HG03103 (cell line): ENCODE data around the gene CD46.
"Not testable (repeated sequence)": the region's sequence is repeated elsewhere in the genome, so short reads cannot be mapped to it uniquely, and the experiment has no call there.

Experiments used
- ATAC-seq: cut with Tn5 transposase; IDR thresholded peaks from one replicate; pipeline ENCODE4 v1.9.1; 2021; ENCODE audit warnings: low read depth; ENCODE audit not compliant: unreplicated experiment

CD46 gene

DNA sequence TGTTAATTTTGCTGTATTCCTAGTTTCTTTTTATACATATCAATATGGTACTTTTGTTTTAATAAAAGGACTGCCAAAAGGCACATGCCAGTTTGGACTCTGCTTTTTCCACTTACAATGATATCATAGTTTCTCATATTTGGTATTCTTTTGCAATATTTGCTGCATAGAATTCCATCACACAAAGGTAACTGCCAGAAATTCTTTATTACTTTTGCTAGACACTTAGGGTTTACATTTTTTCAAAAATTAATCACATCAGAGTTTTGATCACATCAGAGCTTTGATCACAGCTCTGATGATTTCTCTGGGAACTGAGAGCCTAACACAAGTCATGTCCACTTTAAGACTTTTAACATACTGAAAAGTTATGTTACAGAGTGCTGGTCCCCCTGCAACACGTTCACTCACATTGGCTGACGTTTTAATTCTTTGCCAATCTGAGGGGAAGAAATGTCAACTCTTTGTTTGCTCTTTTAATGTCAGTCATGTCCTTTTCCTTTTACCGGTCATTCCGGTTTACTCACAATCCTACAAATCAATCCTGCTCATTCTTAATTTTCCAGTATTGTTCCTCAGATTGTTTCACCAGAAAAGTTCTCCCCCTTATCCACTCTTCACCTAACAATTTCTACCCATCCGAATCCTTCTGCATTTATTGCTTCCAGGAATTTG is 1.1 kb upstream of the CD46 start:
- no peak for ATAC-seq

DNA sequence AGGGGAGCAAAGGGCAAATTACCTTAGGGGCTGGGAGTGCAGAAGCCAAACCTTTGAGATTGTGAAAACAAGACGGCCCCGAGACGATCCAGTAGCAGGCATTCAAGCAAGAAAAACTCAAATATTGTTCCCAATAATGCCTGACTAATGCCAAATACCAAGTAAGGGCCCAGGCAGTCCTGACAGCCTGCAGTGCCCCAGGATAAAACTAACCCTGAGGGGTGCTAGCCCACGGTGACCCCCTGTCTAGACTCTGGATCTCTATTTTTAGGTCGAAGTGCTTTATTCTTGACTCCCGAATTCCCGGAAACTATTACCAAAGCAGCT is 428 bp upstream of the CD46 start:
- not testable (repeated sequence) for ATAC-seq

DNA sequence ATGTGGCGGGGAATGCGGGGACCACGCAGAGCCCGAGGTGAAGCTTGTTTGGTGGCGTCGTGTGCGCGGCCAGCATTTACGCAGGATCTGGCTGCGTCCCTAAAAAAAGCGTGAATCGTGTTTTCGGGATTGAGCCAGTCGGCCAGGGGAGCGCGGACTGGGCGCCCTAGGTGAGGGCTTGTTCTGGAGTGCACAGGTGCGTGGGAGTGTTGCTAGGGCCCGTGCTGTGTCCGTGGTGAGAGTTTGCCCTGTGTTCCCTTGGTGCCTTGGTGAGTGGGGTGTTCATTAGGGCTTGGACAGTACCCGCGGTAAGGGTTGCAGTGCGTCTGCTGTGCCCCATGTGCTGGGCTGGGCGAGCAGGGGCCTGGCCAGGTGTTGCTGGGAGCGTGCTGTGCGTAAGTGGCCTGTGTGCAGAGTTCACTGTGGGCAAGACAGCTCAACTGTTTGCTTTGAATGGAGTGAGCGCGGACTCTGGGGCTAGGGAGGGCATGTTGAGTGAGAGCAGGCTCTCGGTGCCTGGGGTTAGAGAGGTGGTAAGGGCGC is 673 bp downstream of the CD46 start:
- peak; percentile 20 for ATAC-seq

DNA sequence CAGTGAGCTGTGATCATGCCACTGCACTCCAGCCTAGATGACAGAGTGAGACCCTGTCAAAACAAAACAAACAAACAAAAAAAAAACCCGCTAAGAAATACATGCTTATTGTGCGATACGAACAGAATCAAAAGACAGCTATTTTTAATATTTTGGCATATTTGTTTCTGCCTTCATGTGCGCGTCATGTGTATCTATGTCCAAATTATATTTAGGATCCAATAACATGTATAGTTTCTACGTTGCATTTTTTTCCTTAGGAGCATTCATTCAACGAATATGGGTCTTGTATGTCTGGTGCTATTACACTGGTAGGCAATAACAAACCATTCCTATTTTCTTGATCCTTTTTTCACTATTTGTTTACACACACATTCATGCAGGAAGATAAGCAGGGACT is 1.8 kb downstream of the CD46 start:
- no peak for ATAC-seq

GRCh38 chr1:207754011-207754410 is 2.2 kb downstream of the CD46 start:
- no peak for ATAC-seq

DNA sequence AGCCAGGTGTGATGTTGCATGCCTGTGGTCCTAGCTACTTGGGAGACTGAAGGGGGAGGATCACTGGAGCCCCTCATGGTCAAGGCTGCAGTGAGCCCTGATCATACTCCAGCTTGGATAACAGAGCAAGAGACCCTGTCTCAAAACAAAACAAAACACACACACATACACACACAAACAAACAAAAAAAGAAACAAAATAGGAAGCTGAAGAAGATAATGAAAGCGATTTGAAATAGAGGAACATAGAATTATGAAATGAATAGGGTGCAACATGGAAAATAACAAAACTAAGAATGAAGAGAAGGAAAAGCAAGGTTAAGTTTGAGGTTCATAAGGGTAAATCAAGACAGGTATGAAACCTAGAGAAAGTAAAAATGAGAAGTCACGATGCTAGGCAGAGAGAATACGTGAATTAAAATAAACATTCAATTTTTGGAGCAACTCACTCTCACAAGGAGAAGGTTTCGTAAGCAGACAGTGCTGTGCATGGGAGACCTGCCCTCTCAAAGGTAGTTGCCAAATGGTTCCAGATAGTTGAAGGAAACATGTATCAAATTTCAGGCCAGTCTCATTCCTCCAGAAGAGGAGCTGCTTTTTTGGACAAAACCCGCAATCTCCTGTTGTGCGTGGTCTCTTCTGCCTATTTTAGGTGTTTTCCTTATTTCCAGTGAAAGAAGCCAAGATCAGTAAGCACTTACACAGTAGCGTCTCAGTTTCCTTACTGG is 3.3 kb downstream of the CD46 start:
- ATAC-seq, result no peak

GRCh38 chr1:207755846-207756693 is 4.2 kb downstream of the CD46 start:
- no peak for ATAC-seq

- no peak for ATAC-seq
Observed at GRCh38 chr1:207762622-207763021, 10.8 kb downstream of the CD46 start.

DNA sequence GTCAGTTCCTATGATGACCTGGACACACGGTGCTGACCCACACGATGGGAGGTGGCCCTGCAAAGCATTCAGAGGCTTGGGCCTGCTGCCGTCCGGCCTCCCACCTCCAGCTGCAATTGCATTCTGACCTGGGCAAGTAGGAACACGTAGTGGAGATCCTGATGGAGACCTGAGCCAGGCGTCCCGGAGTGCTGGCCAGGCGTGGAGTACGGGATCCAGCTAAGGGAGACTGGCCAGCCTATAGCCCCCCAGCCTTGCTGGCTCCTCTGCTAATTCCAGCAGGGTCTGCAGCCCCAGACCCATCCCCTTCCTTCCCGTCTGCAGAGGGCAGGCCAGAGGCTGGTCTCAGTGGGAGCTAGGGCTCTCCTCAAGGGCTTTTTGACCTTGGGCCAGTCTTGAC is 11.2 kb downstream of the CD46 start:
- no peak for ATAC-seq

DNA sequence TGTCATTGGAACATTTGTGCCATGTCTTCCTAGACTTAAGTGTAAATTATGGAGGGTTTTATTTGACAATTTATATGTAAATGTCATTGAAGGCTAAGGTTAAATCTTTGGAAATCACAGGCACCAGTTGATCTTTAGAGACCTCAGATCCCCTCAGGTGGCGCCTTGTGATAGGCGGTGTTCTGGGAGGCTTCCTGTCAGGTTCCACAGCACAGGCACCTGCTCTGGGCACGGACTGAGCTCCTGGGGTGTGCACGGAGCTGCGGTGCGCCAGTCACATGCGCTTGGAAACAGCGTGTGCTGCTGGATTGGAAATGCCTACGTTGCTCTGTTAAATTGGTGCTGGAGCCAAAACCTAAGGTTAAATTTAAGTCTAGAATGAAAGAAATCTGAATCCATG is 12.1 kb downstream of the CD46 start:
- ATAC-seq, result no peak

- no peak for ATAC-seq
Observed at GRCh38 chr1:207766569-207766968, 14.7 kb downstream of the CD46 start.

DNA sequence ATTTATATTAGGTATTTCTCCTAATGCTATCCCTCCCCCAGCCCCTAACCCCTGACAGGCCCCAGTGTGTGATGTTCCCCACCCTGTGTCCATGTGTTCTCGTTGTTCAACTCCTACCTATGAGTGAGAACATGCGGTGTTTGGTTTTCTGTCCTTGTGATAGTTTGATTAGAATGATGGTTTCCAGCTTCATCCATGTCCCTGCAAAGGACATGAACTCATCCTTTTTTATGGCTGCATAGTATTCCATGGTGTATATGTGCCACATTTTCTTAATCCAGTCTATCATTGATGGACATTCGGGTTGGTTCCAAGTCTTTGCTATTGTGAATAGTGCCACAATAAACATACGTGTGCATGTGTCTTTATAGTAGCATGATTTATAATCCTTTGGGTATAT is 18.7 kb downstream of the CD46 start:
- ATAC-seq, result not testable (repeated sequence)

DNA sequence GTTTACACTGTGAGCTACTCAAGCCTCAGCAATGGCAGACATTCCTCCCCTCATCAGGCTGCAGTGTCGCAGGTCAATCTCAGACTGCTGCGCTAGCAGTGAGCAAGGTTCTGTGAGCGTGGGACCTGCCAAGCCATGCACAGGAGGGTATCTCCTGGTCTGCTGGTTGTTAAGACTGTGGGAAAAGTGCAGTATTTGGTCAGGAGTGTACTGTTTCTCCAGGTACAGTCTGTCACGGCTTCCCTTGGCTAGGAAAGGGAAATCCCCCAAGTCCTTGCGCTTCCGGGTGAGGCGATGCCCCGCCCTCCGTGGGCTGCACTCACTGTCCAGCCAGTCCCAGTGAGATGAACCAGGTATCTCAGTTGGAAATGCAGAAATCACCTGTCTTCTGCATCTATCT is 24.2 kb downstream of the CD46 start:
- ATAC-seq, result not testable (repeated sequence)

DNA sequence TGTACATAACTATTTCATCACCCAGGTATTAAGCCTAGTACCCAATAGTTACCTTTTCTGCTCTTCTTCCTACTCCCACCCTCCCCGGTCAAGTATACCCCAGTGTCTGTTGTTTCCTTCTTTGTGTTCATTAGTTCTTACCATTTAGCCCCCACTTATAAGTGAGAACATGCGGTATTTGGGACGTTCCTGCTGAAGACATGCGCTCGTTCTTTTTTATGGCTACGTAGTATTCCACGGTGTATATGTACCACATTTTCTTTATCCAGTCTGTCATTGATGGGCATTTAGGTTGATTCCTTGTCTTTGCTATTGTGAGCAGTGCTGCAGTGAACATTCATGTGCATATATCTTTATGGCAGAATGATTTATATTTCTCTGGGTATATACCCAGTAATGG is 25.6 kb downstream of the CD46 start:
- ATAC-seq, result not testable (repeated sequence)

DNA sequence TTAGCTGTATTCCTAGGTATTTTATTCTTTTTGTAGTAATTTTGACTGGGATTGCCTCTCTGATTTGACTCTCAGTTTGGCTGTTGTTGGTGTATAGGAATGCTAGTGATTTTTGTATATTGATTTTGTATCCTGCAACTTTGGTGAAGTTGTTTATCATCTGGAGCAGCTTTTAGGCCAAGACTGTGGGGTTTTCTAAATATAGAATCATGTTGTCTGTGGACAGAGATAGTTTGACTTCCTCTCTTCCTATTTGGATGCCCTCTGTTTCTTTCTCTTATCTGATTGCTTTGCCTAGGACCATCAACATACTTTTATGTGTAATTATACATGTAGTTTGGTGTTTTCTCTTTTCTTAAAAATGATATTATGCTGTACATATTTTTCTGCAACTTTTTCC is 27.2 kb downstream of the CD46 start:
- ATAC-seq, result no peak

- no peak for ATAC-seq
Observed at GRCh38 chr1:207781312-207781711, 29.5 kb downstream of the CD46 start.

DNA sequence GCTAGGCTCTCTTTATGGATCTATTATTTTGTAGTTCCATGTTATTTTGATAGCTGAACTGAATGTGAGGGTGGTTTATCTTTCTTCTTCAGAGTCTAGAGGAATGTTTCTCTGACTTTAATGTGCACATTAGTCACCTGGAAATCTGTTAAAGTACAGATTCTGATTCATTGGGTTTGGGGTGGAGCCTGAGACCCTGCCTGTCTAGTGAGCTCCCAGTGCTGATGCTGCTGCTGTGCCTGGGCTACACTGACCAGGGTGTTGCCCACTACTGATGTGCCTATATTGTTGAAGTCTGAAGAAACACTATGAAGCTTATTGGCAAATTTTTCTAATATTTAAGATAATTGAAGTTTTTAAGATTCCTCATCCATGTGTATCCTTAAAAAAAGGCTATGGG is 35.9 kb downstream of the CD46 start:
- no peak for ATAC-seq

GRCh38 chr1:207789386-207789785 is 37.5 kb downstream of the CD46 start:
- no peak for ATAC-seq

GRCh38 chr1:207789792-207790787 is 38.2 kb downstream of the CD46 start:
- no peak for ATAC-seq

DNA sequence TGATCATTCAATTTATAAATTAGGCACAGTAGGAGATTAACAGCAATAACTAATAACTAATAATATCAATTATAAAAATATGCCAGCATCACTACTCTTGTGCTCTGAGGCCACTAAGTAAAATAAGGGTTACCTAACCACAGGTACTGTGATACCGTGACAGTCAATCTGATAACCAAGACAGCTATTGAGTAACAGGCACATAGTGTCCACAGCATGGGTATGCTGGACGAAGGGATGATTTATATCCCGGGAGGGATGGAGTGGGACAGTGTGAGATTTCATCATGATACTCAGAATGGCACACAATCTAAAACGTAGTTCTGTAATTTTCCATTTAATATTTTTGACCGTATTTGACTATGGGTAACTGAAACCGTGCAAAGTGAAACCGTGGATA is 39.4 kb downstream of the CD46 start:
- no peak for ATAC-seq
